K562 (cell line): ENCODE measurements around the gene ASMTL. TPM values are rescaled to one million over a fixed set of nuclear protein-coding genes. Genes with fewer than 3 reads are reported as not detected.
A peak's percentile ranks its signal among the peaks of the same experiment; 100 is the strongest.

Experiments used
- CCNT2 ChIP-seq: IDR thresholded peaks from 2 replicates; pipeline ENCODE4 v1.6.1; 2011; ENCODE audit warnings: borderline replicate concordance, low read depth, mild to moderate bottlenecking, moderate library complexity, mixed read lengths, low read length; ENCODE audit not compliant: insufficient read length; ENCODE audit errors: extremely low read depth
- CREM ChIP-seq: IDR thresholded peaks from 2 replicates; pipeline ENCODE4 v1.6.1; 2014; ENCODE audit warnings: antibody characterized with exemption, low read depth
- DPF2 ChIP-seq: fragments of 450-650 bp; IDR thresholded peaks from 2 replicates; pipeline ENCODE4 v1.6.1; 2016
- ELF1 ChIP-seq: fragments of 200-800 bp; sonication (Bioruptor generic); IDR thresholded peaks from 2 replicates; pipeline ENCODE4 v1.6.1; 2016; ENCODE audit warnings: missing genetic modification characterization, missing compliant biosample characterization
- ETV6 ChIP-seq, 3 experiments: fragments of 150-350 bp in 1 of 3; sonication (generic) in 1 of 3; formaldehyde crosslinking in 1 of 3; IDR thresholded peaks; 2 replicates each; pipeline versions ENCODE4 v1.6.1 to v1.8.0; 2014 to 2022; ENCODE audit warnings: borderline replicate concordance in 2 of 3, low read depth in 2 of 3, antibody characterized with exemption in 1 of 3, low read length in 1 of 3, mild to moderate bottlenecking in 1 of 3, missing genetic modification reagents in 1 of 3
- KDM1A ChIP-seq, 2 experiments: fragments of 450-650 bp; IDR thresholded peaks; 2 replicates each; pipeline ENCODE4 v1.6.1; 2016; ENCODE audit warnings: mild to moderate bottlenecking in 2 of 2
- MLLT1 ChIP-seq, 2 experiments: fragments of 450-650 bp; IDR thresholded peaks; 2 replicates each; pipeline ENCODE4 v1.6.1; 2016
- NR2C1 ChIP-seq, 2 experiments: fragments of 450-650 bp; IDR thresholded peaks; 2 replicates each; pipeline ENCODE4 v1.6.1; 2017; ENCODE audit warnings: mild to moderate bottlenecking in 2 of 2, antibody characterized with exemption in 1 of 2, inconsistent platforms in 1 of 2, missing compliant biosample characterization in 1 of 2, missing genetic modification characterization in 1 of 2
- SIN3A ChIP-seq, 2 experiments: fragments of 150-350 bp in 1 of 2; IDR thresholded peaks; 2 replicates each; pipeline ENCODE4 v1.6.1; 2011 to 2016; ENCODE audit warnings: borderline replicate concordance in 2 of 2, low read depth in 2 of 2, low read length in 2 of 2, mild to moderate bottlenecking in 2 of 2, moderate library complexity in 2 of 2; ENCODE audit not compliant: control insufficient read depth in 1 of 2
- SMARCA4 ChIP-seq: fragments of 450-650 bp; IDR thresholded peaks from 2 replicates; pipeline ENCODE4 v1.6.1; 2016
- SOX6 ChIP-seq: fragments of 450-650 bp; IDR thresholded peaks from 2 replicates; pipeline ENCODE4 v1.6.1; 2014; ENCODE audit warnings: mild to moderate bottlenecking
- TRIM24 ChIP-seq, 2 experiments: fragments of 450-650 bp; IDR thresholded peaks; 2 replicates each; pipeline ENCODE4 v1.6.1; 2016
- ZNF175 ChIP-seq: fragments of 200-800 bp; sonication (Bioruptor generic); IDR thresholded peaks from 2 replicates; pipeline ENCODE4 v1.6.1; 2016; ENCODE audit warnings: low read depth, mild to moderate bottlenecking, missing genetic modification characterization, missing compliant biosample characterization
- ZNF644 ChIP-seq: fragments of 200-800 bp; sonication (Bioruptor generic); IDR thresholded peaks from 2 replicates; pipeline ENCODE4 v1.6.1; 2016; ENCODE audit warnings: low read depth, missing genetic modification characterization, missing compliant biosample characterization
- polyA plus RNA-seq, 8 experiments: library from polyadenylated mRNA; depleted of rRNA in 4 of 8; stranded (reverse) in 5 of 8; unstranded in 3 of 8; fragments of >200 nt; fragmentation: Nextera tagmentation in 2 of 8; fragmentation: Illumina TruSeq in 1 of 8; extraction: Ambion mirVana in 2 of 8; extraction: Trizol in 1 of 8; gene quantifications; 2 replicates each; pipeline versions ENCODE4 v1.2.1 to v1.2.3, GENCODE V29; 2011 to 2014; ENCODE audit warnings: inconsistent platforms in 1 of 8, missing spikeins in 1 of 8
- total RNA-seq, 7 experiments: library from RNA; depleted of rRNA in 6 of 7; stranded (reverse); fragments of >200 nt in 6 of 7; fragmentation: Illumina TruSeq in 2 of 7; extraction: Trizol in 2 of 7; gene quantifications; 2 replicates each; pipeline versions ENCODE4 v1.2.1 to v1.2.3, GENCODE V29; 2011 to 2021; ENCODE audit warnings: low replicate concordance in 1 of 7
- TF ChIP-seq, protein P1 (sequence below): fragments of 450-650 bp; IDR thresholded peaks from 2 replicates; pipeline ENCODE4 v1.6.1; 2017; ENCODE audit warnings: antibody characterized with exemption, mild to moderate bottlenecking
- TF ChIP-seq, protein P2 (sequence below), 2 experiments: IDR thresholded peaks; 2 replicates each; pipeline ENCODE4 v1.6.1; 2011; ENCODE audit warnings: borderline replicate concordance in 1 of 2, control low read depth in 1 of 2, low read depth in 1 of 2, low read length in 1 of 2, mild to moderate bottlenecking in 1 of 2, mixed read lengths in 1 of 2, moderate library complexity in 1 of 2; ENCODE audit not compliant: insufficient read depth in 1 of 2, insufficient read length in 1 of 2, poor library complexity in 1 of 2, severe bottlenecking in 1 of 2; ENCODE audit errors: extremely low read depth in 1 of 2
- TF ChIP-seq, protein P3 (sequence below), 2 experiments: fragments of 450-650 bp in 1 of 2; sonication (generic) in 1 of 2; formaldehyde crosslinking; conservative IDR thresholded peaks; 2 replicates each; pipeline versions ENCODE4 v1.4.0 to v1.8.1; 2020 to 2022; ENCODE audit warnings: mild to moderate bottlenecking in 1 of 2, missing genetic modification reagents in 1 of 2

Gene ASMTL
- total and polyA plus RNA-seq, 9 of the 15 experiments (the other 6 are each of a cell fraction or from before 2014, with no cell fraction given), result 0.56 to 20.6 (median 7.6) TPM

DNA sequence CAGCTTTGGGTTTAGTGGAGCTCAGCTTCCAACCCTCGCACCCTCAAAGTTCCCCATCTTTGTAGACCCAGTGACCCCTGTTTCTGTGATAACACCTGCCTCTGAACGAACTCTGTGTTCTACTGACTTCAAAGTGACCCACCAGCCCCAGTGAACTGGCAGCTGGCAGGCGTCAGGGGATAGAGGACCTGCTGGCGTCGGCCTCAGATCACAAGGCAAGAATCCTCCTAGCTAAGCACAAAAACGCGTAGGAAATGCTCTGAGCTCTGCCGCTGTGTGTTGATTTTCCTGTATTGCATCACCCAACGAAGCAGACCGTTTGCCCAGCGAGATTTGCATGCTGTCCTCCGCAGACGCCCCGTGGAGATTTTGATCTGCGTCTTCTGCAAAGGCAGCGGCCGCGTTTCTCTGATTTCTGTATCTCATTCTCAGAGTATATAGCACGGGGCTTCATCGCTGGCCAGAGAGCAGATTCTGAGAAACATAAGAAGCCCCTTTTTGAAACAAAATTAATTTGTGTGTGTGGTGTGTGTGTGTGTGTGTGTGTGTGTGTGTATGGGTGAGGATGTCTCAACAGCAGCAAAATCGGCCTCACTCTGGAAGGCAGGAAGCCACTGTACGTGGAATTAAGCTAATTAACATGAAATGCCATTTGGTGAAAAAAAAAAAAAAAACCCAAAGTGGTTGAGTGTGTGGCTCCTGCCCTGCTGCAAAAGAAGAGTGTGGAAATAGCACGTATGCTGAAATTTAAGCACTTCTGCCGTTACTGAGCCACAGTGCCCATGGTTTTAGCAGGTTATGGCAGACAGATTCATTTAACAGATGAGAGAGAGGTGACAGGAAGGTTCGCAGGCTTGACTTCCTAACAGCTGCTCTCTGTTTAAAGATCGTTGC lies 29.2 kb upstream of the ASMTL start (continued):
- TF ChIP-seq, protein P1, sequence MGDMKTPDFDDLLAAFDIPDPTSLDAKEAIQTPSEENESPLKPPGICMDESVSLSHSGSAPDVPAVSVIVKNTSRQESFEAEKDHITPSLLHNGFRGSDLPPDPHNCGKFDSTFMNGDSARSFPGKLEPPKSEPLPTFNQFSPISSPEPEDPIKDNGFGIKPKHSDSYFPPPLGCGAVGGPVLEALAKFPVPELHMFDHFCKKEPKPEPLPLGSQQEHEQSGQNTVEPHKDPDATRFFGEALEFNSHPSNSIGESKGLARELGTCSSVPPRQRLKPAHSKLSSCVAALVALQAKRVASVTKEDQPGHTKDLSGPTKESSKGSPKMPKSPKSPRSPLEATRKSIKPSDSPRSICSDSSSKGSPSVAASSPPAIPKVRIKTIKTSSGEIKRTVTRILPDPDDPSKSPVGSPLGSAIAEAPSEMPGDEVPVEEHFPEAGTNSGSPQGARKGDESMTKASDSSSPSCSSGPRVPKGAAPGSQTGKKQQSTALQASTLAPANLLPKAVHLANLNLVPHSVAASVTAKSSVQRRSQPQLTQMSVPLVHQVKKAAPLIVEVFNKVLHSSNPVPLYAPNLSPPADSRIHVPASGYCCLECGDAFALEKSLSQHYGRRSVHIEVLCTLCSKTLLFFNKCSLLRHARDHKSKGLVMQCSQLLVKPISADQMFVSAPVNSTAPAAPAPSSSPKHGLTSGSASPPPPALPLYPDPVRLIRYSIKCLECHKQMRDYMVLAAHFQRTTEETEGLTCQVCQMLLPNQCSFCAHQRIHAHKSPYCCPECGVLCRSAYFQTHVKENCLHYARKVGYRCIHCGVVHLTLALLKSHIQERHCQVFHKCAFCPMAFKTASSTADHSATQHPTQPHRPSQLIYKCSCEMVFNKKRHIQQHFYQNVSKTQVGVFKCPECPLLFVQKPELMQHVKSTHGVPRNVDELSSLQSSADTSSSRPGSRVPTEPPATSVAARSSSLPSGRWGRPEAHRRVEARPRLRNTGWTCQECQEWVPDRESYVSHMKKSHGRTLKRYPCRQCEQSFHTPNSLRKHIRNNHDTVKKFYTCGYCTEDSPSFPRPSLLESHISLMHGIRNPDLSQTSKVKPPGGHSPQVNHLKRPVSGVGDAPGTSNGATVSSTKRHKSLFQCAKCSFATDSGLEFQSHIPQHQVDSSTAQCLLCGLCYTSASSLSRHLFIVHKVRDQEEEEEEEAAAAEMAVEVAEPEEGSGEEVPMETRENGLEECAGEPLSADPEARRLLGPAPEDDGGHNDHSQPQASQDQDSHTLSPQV, result peak; percentile 71
- TF ChIP-seq SMARCA4 (peak; percentile 63; the same call in 1 of the 2 replicates), SIN3A (IDR thresholded peaks at IDR 0.05; ENCODE audit: borderline replicate concordance in 2 of 2, control insufficient read depth in 1 of 2, low read depth in 2 of 2, low read length in 2 of 2) (no peak), KDM1A (IDR thresholded peaks at IDR 0.05) (peak; percentile 7 to 12; a peak in 1 of 4 replicates), ZNF175 (CRISPR knock-in tag) (peak; percentile 84), ETV6 (IDR thresholded peaks at IDR 0.05; ENCODE audit: borderline replicate concordance in 1 of 2, low read depth in 2 of 2, low read length in 1 of 2) (peak in 1 of 2 experiments; percentile 85; a peak in 2 of 4 replicates), ETV6 (CRISPR knock-in tag; IDR thresholded peaks at IDR 0.05; ENCODE audit: borderline replicate concordance) (no peak), NR2C1 (IDR thresholded peaks at IDR 0.05) (no peak), NR2C1 (tag; IDR thresholded peaks at IDR 0.05) (peak; percentile 51; the same call in 1 of the 2 replicates), DPF2 (peak; percentile 60; the same call in 1 of the 2 replicates), TRIM24 (IDR thresholded peaks at IDR 0.05) (peak in 1 of 2 experiments; percentile 75; a peak in 3 of 4 replicates), SOX6 (peak; percentile 79), CCNT2 (peak; percentile 72), CREM (peak; percentile 66), MLLT1 (IDR thresholded peaks at IDR 0.05) (0 out of 4 replicates have a peak, but pooled peaks of 1 of the 2 experiments have one; percentile 45), ZNF644 (peak; percentile 65; the same call in 1 of the 2 replicates), ELF1 (tag) (peak; percentile 73)
- TF ChIP-seq, protein P2, sequence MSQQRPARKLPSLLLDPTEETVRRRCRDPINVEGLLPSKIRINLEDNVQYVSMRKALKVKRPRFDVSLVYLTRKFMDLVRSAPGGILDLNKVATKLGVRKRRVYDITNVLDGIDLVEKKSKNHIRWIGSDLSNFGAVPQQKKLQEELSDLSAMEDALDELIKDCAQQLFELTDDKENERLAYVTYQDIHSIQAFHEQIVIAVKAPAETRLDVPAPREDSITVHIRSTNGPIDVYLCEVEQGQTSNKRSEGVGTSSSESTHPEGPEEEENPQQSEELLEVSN (IDR thresholded peaks at IDR 0.05; ENCODE audit: borderline replicate concordance in 1 of 2, extremely low read depth in 1 of 2, insufficient read depth in 1 of 2, insufficient read length in 1 of 2, low read depth in 1 of 2, low read length in 1 of 2, poor library complexity in 1 of 2, severe bottlenecking in 1 of 2), result peak; percentile 36 to 60
- TF ChIP-seq, protein P3, sequence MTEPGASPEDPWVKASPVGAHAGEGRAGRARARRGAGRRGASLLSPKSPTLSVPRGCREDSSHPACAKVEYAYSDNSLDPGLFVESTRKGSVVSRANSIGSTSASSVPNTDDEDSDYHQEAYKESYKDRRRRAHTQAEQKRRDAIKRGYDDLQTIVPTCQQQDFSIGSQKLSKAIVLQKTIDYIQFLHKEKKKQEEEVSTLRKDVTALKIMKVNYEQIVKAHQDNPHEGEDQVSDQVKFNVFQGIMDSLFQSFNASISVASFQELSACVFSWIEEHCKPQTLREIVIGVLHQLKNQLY (CRISPR knock-in tag; conservative IDR thresholded peaks at IDR 0.05), result no peak
